K562 (cell line): ENCODE results near the gene ZNF350. TPM values are rescaled to one million over a fixed set of nuclear protein-coding genes. Genes with fewer than 3 reads are reported as not detected.

ENCODE experiments used
- ARID1B ChIP-seq: fragments of 450-650 bp; IDR thresholded peaks from 2 replicates; pipeline ENCODE4 v1.6.1; 2016; ENCODE audit warnings: antibody characterized with exemption, mild to moderate bottlenecking, inconsistent platforms
- CBX3 ChIP-seq, 2 experiments: IDR thresholded peaks; 1 replicate in 1 of 2; 2 replicates in 1 of 2; pipeline ENCODE4 v1.6.1; 2012; ENCODE audit warnings: inconsistent platforms in 2 of 2, low read length in 2 of 2, borderline replicate concordance in 1 of 2, control low read depth in 1 of 2
- CEBPG ChIP-seq, 3 experiments: fragments of 200-800 bp in 1 of 3; sonication (Bioruptor generic) in 1 of 3; sonication (generic) in 1 of 3; formaldehyde crosslinking in 1 of 3; IDR thresholded peaks in 2 of 3; conservative IDR thresholded peaks in 1 of 3; 2 replicates each; pipeline versions ENCODE4 v1.6.1 to v1.8.0; 2016 to 2022; ENCODE audit warnings: missing compliant biosample characterization in 2 of 3, missing genetic modification characterization in 2 of 3, mild to moderate bottlenecking in 1 of 3, missing genetic modification reagents in 1 of 3
- CHD2 ChIP-seq: IDR thresholded peaks from 2 replicates; pipeline ENCODE4 v1.6.1; 2011; ENCODE audit warnings: low read depth, low read length
- JUN ChIP-seq, 2 experiments: sonication (generic) in 1 of 2; formaldehyde crosslinking in 1 of 2; IDR thresholded peaks; 2 replicates each; pipeline versions ENCODE4 v1.6.1 to v1.8.0; 2012 to 2022; ENCODE audit warnings: borderline replicate concordance in 2 of 2, mild to moderate bottlenecking in 2 of 2, improper control_type of control experiment in 1 of 2, low read depth in 1 of 2, low read length in 1 of 2, missing genetic modification reagents in 1 of 2
- LCOR ChIP-seq: sonication (generic); formaldehyde crosslinking; IDR thresholded peaks from 2 replicates; pipeline ENCODE4 v1.8.0; 2022; ENCODE audit warnings: mild to moderate bottlenecking, missing genetic modification reagents
- SAFB2 ChIP-seq: fragments of 200-400 bp; formaldehyde crosslinking; IDR thresholded peaks from 2 replicates; pipeline ENCODE4 v1.6.1; 2018; ENCODE audit warnings: borderline replicate concordance, low read length, low read depth, moderate library complexity; ENCODE audit not compliant: severe bottlenecking
- SIRT6 ChIP-seq: IDR thresholded peaks from one replicate; pipeline ENCODE4 v1.6.1; 2012; ENCODE audit warnings: low read depth, mild to moderate bottlenecking, control low read depth, inconsistent platforms, low read length, moderate library complexity
- STAT5B ChIP-seq: fragments of 250-450 bp; sonication (Bioruptor Pico); IDR thresholded peaks from 2 replicates; pipeline ENCODE4 v1.8.0; 2021; ENCODE audit warnings: mild to moderate bottlenecking, inconsistent platforms
- TRIM24 ChIP-seq, 2 experiments: fragments of 450-650 bp; IDR thresholded peaks; 2 replicates each; pipeline ENCODE4 v1.6.1; 2016
- ZNF444 ChIP-seq: fragments of 250-450 bp; sonication (Bioruptor Pico); IDR thresholded peaks from 2 replicates; pipeline ENCODE4 v1.4.0; 2020; ENCODE audit warnings: mild to moderate bottlenecking, moderate library complexity
- ZNF785 ChIP-seq: fragments of 250-450 bp; sonication (Bioruptor Pico); IDR thresholded peaks from 2 replicates; pipeline ENCODE4 v1.4.0; 2020; ENCODE audit warnings: mild to moderate bottlenecking
- polyA plus RNA-seq, 8 experiments: library from polyadenylated mRNA; depleted of rRNA in 4 of 8; stranded (reverse) in 5 of 8; unstranded in 3 of 8; fragments of >200 nt; fragmentation: Nextera tagmentation in 2 of 8; fragmentation: Illumina TruSeq in 1 of 8; extraction: Ambion mirVana in 2 of 8; extraction: Trizol in 1 of 8; gene quantifications; 2 replicates each; pipeline versions ENCODE4 v1.2.1 to v1.2.3, GENCODE V29; 2011 to 2014; ENCODE audit warnings: inconsistent platforms in 1 of 8, missing spikeins in 1 of 8
- total RNA-seq, 7 experiments: library from RNA; depleted of rRNA in 6 of 7; stranded (reverse); fragments of >200 nt in 6 of 7; fragmentation: Illumina TruSeq in 2 of 7; extraction: Trizol in 2 of 7; gene quantifications; 2 replicates each; pipeline versions ENCODE4 v1.2.1 to v1.2.3, GENCODE V29; 2011 to 2021; ENCODE audit warnings: low replicate concordance in 1 of 7
- TF ChIP-seq, protein P1 (sequence below): fragments of 250-450 bp; sonication (Bioruptor Pico); IDR thresholded peaks from 2 replicates; pipeline ENCODE4 v1.4.0; 2020; ENCODE audit warnings: mild to moderate bottlenecking
- TF ChIP-seq, protein P2 (sequence below): conservative IDR thresholded peaks from 2 replicates; pipeline ENCODE4 v1.6.1; 2011; ENCODE audit warnings: low read depth, mild to moderate bottlenecking, low read length; ENCODE audit not compliant: control insufficient read depth

Gene ZNF350
- total and polyA plus RNA-seq, 9 of the 15 experiments (the other 6 are each of a cell fraction or from before 2014, with no cell fraction given), result 1.7 to 4.8 (median 2.9) TPM

DNA sequence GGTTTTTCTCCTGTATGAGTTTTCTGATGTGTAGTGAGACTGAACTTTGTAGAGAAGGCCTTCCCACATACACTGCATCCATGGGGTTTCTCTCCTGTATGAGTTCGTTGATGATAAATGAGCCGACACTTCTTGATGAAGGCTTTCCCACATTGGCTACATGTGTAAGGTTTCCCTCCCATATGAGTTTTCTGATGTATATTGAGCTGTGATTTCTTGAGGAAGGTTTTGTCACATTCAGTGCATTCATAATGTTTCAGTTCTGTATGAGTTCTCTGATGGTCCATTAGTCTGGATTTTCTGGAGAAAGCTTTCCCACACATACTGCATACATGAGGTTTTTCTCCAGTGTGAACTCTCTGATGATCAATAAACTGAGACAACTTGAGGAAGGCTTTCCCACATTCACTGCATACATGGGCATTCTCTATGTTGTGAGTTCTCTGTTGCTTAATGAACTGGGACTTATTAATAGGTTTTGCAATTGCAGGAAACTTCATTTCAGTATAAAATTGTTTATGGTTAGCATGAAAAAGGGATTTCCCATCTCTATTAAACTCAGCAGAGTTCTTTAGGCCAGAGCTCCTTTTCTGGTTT is 7.5 kb upstream of the ZNF350 start (continued):
- no peak for TF ChIP-seq CEBPG (CRISPR knock-in tag; IDR thresholded peaks at IDR 0.05)
- no peak for TF ChIP-seq CEBPG (tag; conservative IDR thresholded peaks at IDR 0.05 in 1 of 2, IDR thresholded peaks at IDR 0.05 in 1 of 2)
- TF ChIP-seq, protein P1, sequence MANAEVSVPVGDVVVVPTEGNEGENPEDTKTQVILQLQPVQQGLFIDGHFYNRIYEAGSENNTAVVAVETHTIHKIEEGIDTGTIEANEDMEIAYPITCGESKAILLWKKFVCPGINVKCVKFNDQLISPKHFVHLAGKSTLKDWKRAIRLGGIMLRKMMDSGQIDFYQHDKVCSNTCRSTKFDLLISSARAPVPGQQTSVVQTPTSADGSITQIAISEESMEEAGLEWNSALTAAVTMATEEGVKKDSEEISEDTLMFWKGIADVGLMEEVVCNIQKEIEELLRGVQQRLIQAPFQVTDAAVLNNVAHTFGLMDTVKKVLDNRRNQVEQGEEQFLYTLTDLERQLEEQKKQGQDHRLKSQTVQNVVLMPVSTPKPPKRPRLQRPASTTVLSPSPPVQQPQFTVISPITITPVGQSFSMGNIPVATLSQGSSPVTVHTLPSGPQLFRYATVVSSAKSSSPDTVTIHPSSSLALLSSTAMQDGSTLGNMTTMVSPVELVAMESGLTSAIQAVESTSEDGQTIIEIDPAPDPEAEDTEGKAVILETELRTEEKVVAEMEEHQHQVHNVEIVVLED (CRISPR knock-in tag), result no peak
- TF ChIP-seq CBX3 (IDR thresholded peaks at IDR 0.05; ENCODE audit: borderline replicate concordance in 1 of 2, low read length in 2 of 2), result peak in 1 of 2 experiments; percentile 18; a peak in 1 of 3 replicates
- TF ChIP-seq ARID1B, result no peak
- no peak for TF ChIP-seq STAT5B (CRISPR knock-in tag)
- no peak for TF ChIP-seq ZNF785 (CRISPR knock-in tag)
- TF ChIP-seq SIRT6, result no peak
- TF ChIP-seq CHD2, result no peak
- TF ChIP-seq, protein P2, sequence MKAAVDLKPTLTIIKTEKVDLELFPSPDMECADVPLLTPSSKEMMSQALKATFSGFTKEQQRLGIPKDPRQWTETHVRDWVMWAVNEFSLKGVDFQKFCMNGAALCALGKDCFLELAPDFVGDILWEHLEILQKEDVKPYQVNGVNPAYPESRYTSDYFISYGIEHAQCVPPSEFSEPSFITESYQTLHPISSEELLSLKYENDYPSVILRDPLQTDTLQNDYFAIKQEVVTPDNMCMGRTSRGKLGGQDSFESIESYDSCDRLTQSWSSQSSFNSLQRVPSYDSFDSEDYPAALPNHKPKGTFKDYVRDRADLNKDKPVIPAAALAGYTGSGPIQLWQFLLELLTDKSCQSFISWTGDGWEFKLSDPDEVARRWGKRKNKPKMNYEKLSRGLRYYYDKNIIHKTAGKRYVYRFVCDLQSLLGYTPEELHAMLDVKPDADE, result 0 out of 2 replicates have a peak, but pooled peaks have one; percentile 43
- no peak for TF ChIP-seq LCOR (CRISPR knock-in tag)
- TF ChIP-seq SAFB2, result no peak
- TF ChIP-seq JUN (IDR thresholded peaks at IDR 0.05; ENCODE audit: borderline replicate concordance, low read depth, low read length), result no peak
- no peak for TF ChIP-seq JUN (CRISPR knock-in tag; IDR thresholded peaks at IDR 0.05; ENCODE audit: borderline replicate concordance)
- peak in 1 of 2 experiments; percentile 33; a peak in 1 of 4 replicates for TF ChIP-seq TRIM24 (IDR thresholded peaks at IDR 0.05)
- no peak for TF ChIP-seq ZNF444 (CRISPR knock-in tag)
